GM20000 (cell line): Measurements from ENCODE around the gene CBARP.
"Not testable (repeated sequence)": the region's sequence is repeated elsewhere in the genome, so short reads cannot be mapped to it uniquely, and the experiment has no call there.

Source experiments
- DNase-seq: peaks from one replicate; pipeline ENCODE4 v3.0.0; 2012; ENCODE audit warnings: low spot score
- TF ChIP-seq, protein P1 (sequence below): IDR thresholded peaks from 2 replicates; pipeline ENCODE4 v1.5.1; 2012; ENCODE audit warnings: mild to moderate bottlenecking, control low read depth; ENCODE audit errors: extremely low read depth, missing control alignments

Gene CBARP

DNA sequence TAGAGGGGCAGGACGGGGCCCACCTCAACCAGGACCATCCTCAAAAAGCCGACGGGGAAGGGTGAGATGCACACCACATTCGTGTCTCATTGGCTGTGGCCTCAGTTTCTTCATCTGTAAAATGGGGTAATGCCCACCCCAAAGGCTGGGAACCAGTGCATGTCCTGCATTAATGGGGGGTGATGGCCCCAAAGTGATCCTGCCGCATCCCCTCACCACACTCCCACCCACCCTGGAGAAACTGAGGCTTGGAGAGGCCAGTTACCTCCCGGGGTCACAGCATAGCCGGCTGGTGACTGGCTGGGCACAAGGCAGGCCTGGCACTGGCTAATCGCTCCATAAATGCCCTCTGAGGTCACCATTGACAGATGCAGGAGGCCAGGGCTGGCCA is 9.9 kb upstream of the CBARP start:
- TF ChIP-seq, protein P1, sequence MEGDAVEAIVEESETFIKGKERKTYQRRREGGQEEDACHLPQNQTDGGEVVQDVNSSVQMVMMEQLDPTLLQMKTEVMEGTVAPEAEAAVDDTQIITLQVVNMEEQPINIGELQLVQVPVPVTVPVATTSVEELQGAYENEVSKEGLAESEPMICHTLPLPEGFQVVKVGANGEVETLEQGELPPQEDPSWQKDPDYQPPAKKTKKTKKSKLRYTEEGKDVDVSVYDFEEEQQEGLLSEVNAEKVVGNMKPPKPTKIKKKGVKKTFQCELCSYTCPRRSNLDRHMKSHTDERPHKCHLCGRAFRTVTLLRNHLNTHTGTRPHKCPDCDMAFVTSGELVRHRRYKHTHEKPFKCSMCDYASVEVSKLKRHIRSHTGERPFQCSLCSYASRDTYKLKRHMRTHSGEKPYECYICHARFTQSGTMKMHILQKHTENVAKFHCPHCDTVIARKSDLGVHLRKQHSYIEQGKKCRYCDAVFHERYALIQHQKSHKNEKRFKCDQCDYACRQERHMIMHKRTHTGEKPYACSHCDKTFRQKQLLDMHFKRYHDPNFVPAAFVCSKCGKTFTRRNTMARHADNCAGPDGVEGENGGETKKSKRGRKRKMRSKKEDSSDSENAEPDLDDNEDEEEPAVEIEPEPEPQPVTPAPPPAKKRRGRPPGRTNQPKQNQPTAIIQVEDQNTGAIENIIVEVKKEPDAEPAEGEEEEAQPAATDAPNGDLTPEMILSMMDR, result no peak
- DNase-seq, result no peak

DNA sequence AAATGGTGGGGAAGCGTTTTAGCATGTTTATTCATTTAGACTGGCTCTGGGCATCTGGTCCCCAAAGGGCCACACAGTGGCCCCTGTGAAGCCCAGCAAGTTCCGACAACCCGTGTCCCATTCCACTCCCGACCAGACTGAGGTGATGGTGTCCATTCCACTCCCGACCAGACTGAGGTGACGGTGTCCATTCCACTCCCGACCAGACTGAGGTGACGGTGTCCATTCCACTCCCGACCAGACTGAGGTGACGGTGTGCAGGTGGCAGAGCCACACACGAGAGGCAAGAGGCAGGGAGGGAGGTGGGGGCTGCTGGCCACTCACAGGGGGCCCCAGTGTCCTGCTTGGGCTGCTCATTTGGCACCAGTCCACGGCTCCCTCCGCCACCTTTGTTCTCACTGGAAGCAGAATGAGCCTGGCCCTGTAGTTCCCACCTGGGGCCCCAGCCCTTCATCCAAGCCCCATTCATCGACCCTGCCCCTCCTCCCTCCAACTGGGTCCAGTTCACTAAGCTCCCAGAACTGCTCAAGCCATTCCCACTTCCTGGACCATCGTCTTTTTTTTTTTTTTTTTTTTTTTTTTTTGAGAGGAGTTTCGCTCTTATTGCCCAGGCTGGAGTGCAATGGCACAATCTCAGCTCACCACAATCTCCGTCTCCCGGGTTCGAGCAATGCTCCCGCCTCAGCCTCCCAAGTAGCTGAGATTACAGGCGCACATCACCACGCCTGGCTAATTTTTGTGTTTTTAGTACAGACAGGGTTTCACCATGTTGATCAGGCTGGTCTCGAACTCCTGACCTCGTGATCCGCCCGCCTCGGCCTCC is 8.7 kb upstream of the CBARP start:
- DNase-seq, result not testable (repeated sequence)

DNA sequence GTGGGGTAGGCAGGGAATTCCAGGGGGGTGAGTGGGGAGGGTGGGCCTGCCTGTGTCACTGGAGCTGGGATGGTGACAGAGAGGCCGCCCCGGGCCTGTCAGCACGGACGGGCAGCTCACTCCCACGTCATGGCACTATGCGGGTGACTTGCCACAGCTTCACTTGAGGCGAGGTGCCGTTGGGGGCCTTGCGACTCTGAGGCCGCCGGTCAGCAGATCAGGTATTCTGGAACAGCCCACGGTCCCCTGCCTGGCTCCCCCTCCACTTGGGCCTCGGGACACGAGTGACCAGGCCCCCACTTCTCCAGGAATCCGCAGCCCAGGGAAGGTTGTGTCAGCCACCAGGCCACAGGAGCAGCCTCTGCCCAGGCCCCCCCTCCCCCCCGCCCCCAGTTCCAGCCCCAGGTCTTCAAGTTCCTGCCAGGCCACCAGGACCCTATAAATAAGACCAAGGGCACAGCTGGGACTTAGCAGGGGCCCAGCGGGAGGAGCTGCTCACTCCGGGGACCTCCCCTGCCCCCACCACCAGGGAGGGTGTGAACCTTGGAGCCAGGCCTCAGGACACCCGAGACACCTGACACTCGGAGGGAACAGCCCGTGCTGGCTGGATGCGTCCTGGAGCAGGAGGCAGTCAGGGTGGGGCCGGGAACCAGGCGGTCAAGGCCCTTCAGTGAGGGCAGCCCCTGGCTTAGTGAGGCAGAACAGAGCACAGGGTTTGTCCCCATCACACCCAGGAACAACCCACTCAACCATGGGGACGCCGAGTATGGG is 7.9 kb upstream of the CBARP start:
- no peak for DNase-seq
- TF ChIP-seq, protein P1, result no peak

DNA sequence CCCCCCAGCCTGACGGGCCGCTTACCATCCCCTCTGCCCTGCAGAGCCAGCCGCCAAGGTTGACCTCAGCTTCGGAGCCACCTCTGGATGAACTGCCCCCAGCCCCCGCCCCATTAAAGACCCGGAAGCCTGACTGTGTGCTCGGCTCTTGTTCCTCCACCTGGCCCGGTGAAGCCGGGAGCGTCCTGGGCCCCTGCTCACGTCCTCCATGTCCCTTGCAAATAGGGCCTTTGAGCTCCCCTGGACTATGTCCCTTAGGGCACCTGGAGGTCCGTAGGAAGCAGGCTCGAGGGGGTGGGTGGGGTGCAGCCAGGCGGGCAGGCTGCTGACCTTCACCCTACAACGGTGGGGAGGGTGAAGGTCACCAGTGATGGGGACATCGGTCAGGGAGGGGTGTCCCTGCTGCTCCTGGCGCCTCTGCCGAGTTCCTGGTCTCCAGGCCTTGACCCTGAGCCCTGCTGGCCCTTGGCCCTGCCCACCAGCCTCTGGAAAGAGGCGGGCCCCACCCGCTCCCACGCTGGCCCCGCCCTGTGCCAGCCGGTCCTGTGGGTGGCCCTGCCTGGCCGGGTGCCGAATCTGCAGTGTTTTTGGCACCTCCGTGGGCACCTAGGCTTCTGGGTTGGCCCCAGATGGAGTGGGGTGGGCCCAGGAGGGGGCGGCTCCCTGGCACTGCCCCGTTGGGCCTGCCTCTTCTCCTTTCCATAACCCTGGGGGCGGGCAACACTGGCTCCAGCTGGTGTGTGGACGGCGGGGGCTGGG is 7.1 kb upstream of the CBARP start:
- TF ChIP-seq, protein P1, result no peak
- no peak for DNase-seq

DNA sequence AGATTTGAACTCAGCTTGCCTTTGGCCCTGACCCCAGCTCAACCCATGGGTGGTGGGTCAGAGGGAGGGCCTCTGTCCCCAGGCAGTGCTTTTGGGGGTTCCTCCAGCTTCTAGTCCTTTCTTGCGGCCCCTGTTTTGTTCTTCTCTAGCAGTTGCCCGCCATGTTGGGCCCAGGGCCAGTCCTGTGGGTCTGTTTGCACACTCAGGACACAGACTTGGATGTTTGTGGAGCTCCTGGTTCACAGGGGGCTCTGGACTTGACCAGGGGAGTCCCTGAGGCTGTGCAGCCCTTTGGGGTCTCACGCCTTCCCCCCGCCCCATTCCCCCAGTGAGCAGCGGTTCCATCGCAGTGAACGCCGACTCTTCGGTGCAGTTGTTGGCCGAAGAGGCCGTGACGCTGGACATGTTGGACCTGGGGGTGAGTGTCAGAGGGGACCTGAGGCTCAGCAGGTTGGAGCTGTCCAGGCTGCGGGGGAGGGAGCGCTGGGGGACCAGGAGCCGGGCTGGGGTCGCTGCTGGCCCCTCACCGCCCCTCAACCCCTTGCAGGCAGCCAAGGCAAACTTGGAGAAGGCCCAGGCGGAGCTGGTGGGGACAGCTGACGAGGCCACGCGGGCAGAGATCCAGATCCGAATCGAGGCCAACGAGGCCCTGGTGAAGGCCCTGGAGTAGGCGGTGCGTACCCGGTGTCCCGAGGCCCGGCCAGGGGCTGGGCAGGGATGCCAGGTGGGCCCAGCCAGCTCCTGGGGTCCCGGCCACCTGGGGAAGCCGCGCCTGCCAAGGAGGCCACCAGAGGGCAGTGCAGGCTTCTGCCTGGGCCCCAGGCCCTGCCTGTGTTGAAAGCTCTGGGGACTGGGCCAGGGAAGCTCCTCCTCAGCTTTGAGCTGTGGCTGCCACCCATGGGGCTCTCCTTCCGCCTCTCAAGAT is 6.2 kb upstream of the CBARP start:
- TF ChIP-seq, protein P1, result peak; percentile 89
- DNase-seq, result peak; percentile 92

DNA sequence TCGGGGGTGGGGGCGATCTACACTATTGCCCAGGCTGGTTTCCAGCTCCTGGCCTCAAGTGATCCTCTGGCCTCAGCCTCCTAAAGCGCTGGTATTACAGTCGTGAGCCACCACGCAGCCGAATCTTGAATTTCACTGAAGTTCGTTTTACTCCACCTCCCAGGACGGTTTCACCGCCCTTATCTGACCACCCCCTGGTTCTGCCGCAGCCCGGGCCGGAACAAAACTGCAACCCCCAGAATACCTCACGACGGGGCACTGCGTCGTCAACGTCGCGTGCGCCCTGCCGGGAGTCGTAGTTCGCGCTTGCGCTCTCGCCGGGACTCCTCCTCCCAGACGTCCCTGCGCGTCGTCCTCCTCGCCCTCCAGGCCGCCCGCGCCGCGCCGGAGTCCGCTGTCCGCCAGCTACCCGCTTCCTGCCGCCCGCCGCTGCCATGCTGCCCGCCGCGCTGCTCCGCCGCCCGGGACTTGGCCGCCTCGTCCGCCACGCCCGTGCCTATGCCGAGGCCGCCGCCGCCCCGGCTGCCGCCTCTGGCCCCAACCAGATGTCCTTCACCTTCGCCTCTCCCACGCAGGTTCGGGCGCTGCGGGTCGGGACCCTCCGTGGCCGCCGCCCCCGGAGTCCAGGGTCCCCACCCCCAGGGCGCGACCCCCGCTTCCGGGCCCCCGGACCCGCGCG is 3.8 kb upstream of the CBARP start, which contains the start of gene ATP5F1D:
Gene ATP5F1D (plus strand): TSS at position 335 of the 679 bp plus-strand sequence. CDS start 100 bp downstream, at position 435.
- peak; percentile 98 for DNase-seq
- TF ChIP-seq, protein P1, result no peak

DNA sequence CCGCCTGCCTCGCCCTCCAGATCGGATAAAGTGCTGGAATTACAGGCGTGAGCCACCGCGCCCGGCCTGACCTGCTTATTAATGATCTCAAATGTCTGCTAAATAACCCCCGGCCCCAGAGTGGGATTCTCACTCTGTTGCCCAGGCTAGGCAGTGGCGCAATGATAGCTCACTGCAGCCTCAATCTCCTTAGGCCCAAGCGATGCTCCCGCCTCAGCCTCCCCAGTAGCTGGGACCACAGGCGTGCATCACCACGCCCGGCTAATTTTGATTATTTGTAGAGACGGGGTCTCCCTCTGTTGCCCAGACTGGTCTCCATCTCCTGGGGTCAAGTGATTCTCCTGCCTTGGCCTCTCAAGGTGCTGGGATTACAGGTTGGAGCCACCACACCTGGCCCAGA is 3.1 kb upstream of the CBARP start:
- DNase-seq, result no peak
- TF ChIP-seq, protein P1, result no peak
